ENCODE results near the gene ZNF460.

- TF ChIP-seq POLR2A (IDR thresholded peaks at IDR 0.05): no peak
- no peak for TF ChIP-seq CTCF (IDR thresholded peaks at IDR 0.05)
These were observed 10.7 kb downstream of the ZNF460 start for GRCh38 chr19:57290970-57291369.
